GM21360 (cell line): ENCODE data around the gene SPP1.
"Not testable (repeated sequence)": the region's sequence is repeated elsewhere in the genome, so short reads cannot be mapped to it uniquely, and the experiment has no call there.

ENCODE experiments used
- ATAC-seq: cut with Tn5 transposase; IDR thresholded peaks from one replicate; pipeline ENCODE4 v1.9.1; 2021; ENCODE audit warnings: mild to moderate bottlenecking, moderate library complexity; ENCODE audit not compliant: unreplicated experiment

Gene SPP1

GRCh38 chr4:87975466-87975865, at the start of gene SPP1:
Gene SPP1, plus strand, starts transcription at chr4:87975714. Its CDS starts 1,182 bp downstream, at chr4:87976896.
- no peak for ATAC-seq

GRCh38 chr4:87926554-87927098, 48.9 kb upstream of the SPP1 start:
- ATAC-seq = no peak

- ATAC-seq = no peak
Measured at GRCh38 chr4:87930629-87931028, 44.9 kb upstream of the SPP1 start.

GRCh38 chr4:87931932-87932331, 43.6 kb upstream of the SPP1 start:
- ATAC-seq = no peak

GRCh38 chr4:87932718-87933141, 42.8 kb upstream of the SPP1 start:
- ATAC-seq = no peak

GRCh38 chr4:87933337-87933736, 42.2 kb upstream of the SPP1 start:
- no peak for ATAC-seq

- no peak for ATAC-seq
Measured at GRCh38 chr4:87934157-87934704, 41.3 kb upstream of the SPP1 start.

- no peak for ATAC-seq
Measured at GRCh38 chr4:87934973-87935372, 40.5 kb upstream of the SPP1 start.

GRCh38 chr4:87935954-87936353, 39.6 kb upstream of the SPP1 start:
- ATAC-seq = not testable (repeated sequence)

GRCh38 chr4:87937523-87937922, 38.0 kb upstream of the SPP1 start:
- ATAC-seq = no peak

- no peak for ATAC-seq
Measured at GRCh38 chr4:87938746-87939145, 36.8 kb upstream of the SPP1 start.

- ATAC-seq = no peak
Measured at GRCh38 chr4:87939978-87940690, 35.4 kb upstream of the SPP1 start.

- ATAC-seq = not testable (repeated sequence)
Measured at GRCh38 chr4:87940809-87941208, 34.7 kb upstream of the SPP1 start.

GRCh38 chr4:87941537-87942392, 33.7 kb upstream of the SPP1 start:
- no peak for ATAC-seq

- no peak for ATAC-seq
Measured at GRCh38 chr4:87943660-87944149, 31.8 kb upstream of the SPP1 start.

GRCh38 chr4:87944967-87945366, 30.5 kb upstream of the SPP1 start:
- no peak for ATAC-seq

GRCh38 chr4:87946766-87947165, 28.7 kb upstream of the SPP1 start:
- no peak for ATAC-seq

- ATAC-seq = no peak
Measured at GRCh38 chr4:87947381-87948160, 27.9 kb upstream of the SPP1 start.

GRCh38 chr4:87949961-87950360, 25.6 kb upstream of the SPP1 start:
- ATAC-seq = no peak

- no peak for ATAC-seq
Measured at GRCh38 chr4:87950493-87950892, 25.0 kb upstream of the SPP1 start.
